HEK293 (cell line): ENCODE data around the gene IRF1.
"Not testable (repeated sequence)": the region's sequence is repeated elsewhere in the genome, so short reads cannot be mapped to it uniquely, and the experiment has no call there.

ENCODE experiments used
- HOXA7 ChIP-seq: sonication (generic); formaldehyde crosslinking; IDR thresholded peaks from 2 replicates; pipeline ENCODE4 v1.8.1; 2022; ENCODE audit warnings: missing genetic modification reagents, borderline replicate concordance
- KLF1 ChIP-seq: fragments of 450-650 bp; formaldehyde crosslinking; IDR thresholded peaks from 2 replicates; pipeline ENCODE4 v1.5.1; 2016; ENCODE audit warnings: missing biosample characterization, missing genetic modification characterization
- ZFP3 ChIP-seq: fragments of 450-650 bp; formaldehyde crosslinking; IDR thresholded peaks from 2 replicates; pipeline ENCODE4 v1.5.1; 2016; ENCODE audit warnings: low read depth, missing biosample characterization, missing genetic modification characterization
- ZNF19 ChIP-seq: fragments of 450-650 bp; formaldehyde crosslinking; IDR thresholded peaks from 2 replicates; pipeline ENCODE4; 2016; ENCODE audit warnings: missing biosample characterization, missing genetic modification characterization, low read depth
- ZNF558 ChIP-seq: fragments of 450-650 bp; formaldehyde crosslinking; IDR thresholded peaks from 2 replicates; pipeline ENCODE4 v1.5.1; 2016; ENCODE audit warnings: missing biosample characterization, missing genetic modification characterization
- ZNF621 ChIP-seq: fragments of 450-650 bp; formaldehyde crosslinking; IDR thresholded peaks from 2 replicates; pipeline ENCODE4 v1.5.1; 2017; ENCODE audit warnings: missing biosample characterization, missing genetic modification characterization
- ZNF654 ChIP-seq: fragments of 450-650 bp; formaldehyde crosslinking; IDR thresholded peaks from 2 replicates; pipeline ENCODE4 v1.5.1; 2016; ENCODE audit warnings: low read depth, missing biosample characterization, missing genetic modification characterization
- TF ChIP-seq, protein P1 (sequence below): fragments of 450-650 bp; formaldehyde crosslinking; IDR thresholded peaks from 2 replicates; pipeline ENCODE4 v1.5.1; 2016; ENCODE audit warnings: missing biosample characterization, missing genetic modification characterization

DNA sequence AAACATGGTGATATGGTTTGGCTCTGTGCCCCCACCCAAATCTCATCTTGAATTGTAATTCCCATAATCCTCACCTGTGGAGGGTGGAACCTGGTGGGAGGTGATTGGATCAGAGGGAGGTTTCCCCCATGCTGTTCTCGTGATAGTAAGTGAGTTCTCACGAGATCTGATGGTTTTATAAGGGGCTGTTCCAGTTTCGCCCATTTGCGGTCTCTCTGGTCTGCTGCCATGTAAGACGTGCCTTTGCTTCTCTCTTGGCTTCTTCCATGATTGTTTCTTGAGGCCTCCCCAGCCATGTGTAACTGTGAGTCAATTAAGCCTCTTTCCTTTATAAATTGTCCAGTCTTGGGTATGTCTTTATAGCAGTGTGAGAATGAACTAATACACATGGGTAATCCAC lies 34.3 kb upstream of the IRF1 start:
- TF ChIP-seq, protein P1, sequence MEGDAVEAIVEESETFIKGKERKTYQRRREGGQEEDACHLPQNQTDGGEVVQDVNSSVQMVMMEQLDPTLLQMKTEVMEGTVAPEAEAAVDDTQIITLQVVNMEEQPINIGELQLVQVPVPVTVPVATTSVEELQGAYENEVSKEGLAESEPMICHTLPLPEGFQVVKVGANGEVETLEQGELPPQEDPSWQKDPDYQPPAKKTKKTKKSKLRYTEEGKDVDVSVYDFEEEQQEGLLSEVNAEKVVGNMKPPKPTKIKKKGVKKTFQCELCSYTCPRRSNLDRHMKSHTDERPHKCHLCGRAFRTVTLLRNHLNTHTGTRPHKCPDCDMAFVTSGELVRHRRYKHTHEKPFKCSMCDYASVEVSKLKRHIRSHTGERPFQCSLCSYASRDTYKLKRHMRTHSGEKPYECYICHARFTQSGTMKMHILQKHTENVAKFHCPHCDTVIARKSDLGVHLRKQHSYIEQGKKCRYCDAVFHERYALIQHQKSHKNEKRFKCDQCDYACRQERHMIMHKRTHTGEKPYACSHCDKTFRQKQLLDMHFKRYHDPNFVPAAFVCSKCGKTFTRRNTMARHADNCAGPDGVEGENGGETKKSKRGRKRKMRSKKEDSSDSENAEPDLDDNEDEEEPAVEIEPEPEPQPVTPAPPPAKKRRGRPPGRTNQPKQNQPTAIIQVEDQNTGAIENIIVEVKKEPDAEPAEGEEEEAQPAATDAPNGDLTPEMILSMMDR (tag by site-specific recombination) = not testable (repeated sequence)
- not testable (repeated sequence) for TF ChIP-seq ZNF19 (tag by site-specific recombination); ZNF558 (tag by site-specific recombination); KLF1 (tag by site-specific recombination); ZNF654; ZFP3 (tag by site-specific recombination); ZNF621 (tag by site-specific recombination); HOXA7
